ENCODE data around the gene TUB.

TUB gene

DNA sequence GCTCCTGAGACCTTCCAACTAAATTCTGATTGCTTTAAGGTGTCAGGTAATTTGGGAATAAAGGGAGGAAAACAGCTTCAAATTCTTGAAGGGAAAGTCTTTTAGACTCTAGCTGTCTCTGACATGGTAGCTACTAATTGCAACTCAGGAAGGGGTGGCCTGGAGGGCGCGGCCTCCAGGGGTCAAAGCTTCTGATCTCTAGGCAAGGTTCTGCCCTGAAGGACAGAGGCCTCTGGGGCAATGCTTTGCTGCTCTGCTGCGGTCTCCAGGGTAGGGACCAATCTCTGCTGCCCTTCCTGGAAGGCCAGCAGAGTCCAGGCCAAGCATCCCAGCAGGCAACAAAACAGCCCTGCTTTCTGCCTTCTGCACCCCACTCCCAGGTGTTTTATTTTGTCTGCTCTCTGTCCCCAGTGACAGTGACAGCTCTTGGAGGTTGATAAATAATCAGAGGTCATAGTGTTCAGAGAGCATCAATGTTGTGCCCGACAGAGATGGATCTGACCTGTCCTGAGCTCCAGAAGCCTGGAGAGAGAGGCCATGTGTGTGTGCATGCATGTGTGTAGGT lies 1.8 kb upstream of the TUB start:
- TF ChIP-seq, protein P1, sequence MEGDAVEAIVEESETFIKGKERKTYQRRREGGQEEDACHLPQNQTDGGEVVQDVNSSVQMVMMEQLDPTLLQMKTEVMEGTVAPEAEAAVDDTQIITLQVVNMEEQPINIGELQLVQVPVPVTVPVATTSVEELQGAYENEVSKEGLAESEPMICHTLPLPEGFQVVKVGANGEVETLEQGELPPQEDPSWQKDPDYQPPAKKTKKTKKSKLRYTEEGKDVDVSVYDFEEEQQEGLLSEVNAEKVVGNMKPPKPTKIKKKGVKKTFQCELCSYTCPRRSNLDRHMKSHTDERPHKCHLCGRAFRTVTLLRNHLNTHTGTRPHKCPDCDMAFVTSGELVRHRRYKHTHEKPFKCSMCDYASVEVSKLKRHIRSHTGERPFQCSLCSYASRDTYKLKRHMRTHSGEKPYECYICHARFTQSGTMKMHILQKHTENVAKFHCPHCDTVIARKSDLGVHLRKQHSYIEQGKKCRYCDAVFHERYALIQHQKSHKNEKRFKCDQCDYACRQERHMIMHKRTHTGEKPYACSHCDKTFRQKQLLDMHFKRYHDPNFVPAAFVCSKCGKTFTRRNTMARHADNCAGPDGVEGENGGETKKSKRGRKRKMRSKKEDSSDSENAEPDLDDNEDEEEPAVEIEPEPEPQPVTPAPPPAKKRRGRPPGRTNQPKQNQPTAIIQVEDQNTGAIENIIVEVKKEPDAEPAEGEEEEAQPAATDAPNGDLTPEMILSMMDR (IDR thresholded peaks at IDR 0.05): no peak

DNA sequence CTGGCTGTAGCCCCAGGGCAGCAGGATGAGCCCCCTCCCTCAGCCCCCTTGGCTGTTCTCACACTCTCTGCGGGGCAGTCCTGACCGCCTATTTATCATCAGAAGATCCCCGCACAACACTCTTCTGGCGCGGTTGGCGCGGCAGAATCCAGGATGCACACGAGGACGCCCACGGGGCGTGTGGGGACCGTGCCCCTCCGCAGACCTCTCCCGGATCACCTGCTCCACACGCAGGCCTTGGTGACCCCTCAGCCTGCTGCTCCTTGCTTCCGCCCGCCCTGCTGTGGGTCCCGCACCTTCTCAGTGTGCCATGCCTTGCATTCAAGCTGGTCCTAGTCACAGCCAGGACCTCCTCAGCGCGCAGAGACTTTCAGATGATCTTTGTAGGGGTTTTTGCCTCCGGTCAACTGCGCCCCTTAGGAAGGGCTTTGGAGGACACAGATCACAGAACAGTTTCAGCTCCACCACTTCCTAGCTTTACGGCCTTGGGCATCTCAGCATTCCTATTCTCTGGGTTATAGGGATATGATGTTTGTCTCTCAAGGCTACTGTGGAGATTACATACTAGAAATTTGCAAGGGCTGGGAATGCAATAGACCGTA lies 841 bp upstream of the TUB start:
- TF ChIP-seq, protein P1 (IDR thresholded peaks at IDR 0.05): no peak

- TF ChIP-seq, protein P1 (IDR thresholded peaks at IDR 0.05): no peak
These were observed 710 bp downstream of the TUB start for GRCh38 chr11:8081591-8082250.

- TF ChIP-seq, protein P1 (IDR thresholded peaks at IDR 0.05): no peak
These were observed 1.5 kb downstream of the TUB start for GRCh38 chr11:8082391-8083087.

DNA sequence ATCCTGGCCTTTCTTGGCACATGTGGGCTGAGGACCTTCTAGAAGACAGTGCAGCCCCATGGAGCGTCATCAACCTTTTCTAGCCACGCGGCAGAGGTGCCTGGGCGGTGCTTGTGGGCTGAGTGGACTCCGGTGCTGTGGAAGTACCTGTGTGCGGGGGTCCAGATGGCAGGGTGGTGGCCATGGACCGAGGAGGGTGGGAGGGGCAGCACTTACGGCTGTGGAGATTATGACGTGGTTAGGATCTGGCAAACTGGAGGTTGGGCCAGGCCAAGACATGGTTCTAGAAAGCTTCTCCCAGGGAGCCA lies 2.0 kb downstream of the TUB start:
- TF ChIP-seq, protein P1 (IDR thresholded peaks at IDR 0.05): no peak

DNA sequence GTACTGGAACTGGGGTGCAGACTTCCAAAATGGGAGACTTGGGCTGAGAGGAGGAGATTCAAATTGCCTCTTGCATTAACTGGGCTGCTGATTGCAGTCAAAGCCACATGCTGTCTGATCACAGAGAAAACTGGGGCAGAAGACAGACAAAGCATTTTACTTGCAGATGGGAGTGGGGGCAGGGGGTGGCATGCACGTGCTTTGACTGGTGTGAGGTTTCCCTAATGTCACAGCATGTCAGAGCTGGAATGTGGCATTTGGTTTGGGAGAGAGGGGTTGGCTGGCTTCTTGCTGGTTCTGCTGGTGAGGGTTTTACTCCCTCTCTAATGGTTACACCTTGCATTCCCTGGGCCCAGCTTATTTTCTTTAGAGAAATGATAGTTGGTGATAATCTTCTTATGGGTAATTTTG lies 2.9 kb downstream of the TUB start:
- TF ChIP-seq, protein P1 (IDR thresholded peaks at IDR 0.05): no peak

DNA sequence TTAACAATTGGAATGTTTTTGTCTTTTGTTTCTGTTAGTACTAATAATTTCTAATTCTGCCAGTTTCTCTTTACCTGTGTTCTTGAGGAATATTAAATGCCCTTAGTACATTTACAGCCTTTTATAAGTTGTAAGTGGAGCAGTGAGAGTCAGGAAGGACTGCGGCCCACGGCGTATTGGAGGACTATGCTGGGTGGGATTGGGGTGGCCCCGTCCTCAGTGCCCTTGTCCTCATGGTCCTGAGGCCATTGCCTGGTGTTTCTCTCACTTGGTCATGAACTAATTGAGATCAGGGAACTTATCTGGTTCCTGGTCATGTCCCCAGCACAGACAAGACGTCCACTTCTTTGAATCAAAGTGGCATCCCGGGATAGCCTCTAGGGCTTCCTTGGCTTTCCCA lies 3.3 kb downstream of the TUB start:
- TF ChIP-seq, protein P1 (IDR thresholded peaks at IDR 0.05): no peak
